DND-41 (cell line): Measurements from ENCODE around the gene UPK1B.

ENCODE experiments used
- ATAC-seq: fragments of 200-7000 bp; cut with Tn5 transposase; 3 replicates; pipeline ENCODE4 v1.9.1; 2021; ENCODE audit warnings: low read depth; ENCODE audit not compliant: insufficient read depth
- DNase-seq: peaks from one replicate; pipeline ENCODE4 v3.0.0-alpha.2; 2020
- H2AFZ ChIP-seq: 2 replicates; pipeline ENCODE4 v1.6.0; 2012; ENCODE audit warnings: low read depth, low read length
- H3K27ac ChIP-seq: 2 replicates; pipeline ENCODE4 v1.5.1; 2012; ENCODE audit warnings: low read length, inconsistent platforms
- H3K27me3 ChIP-seq: fragments of 200-600 bp; sonication (generic); 2 replicates; pipeline ENCODE4 v1.6.0; 2012; ENCODE audit warnings: low read length, mild to moderate bottlenecking, inconsistent platforms; ENCODE audit not compliant: insufficient read depth, poor library complexity
- H3K36me3 ChIP-seq: 2 replicates; pipeline ENCODE4 v1.5.1; 2012; ENCODE audit warnings: low read length, inconsistent platforms; ENCODE audit not compliant: insufficient read depth
- H3K4me1 ChIP-seq: 2 replicates; pipeline ENCODE4 v1.5.1; 2012; ENCODE audit warnings: mild to moderate bottlenecking, low read length; ENCODE audit not compliant: insufficient read depth
- H3K4me2 ChIP-seq: 2 replicates; pipeline ENCODE4 v1.6.0; 2012; ENCODE audit warnings: mild to moderate bottlenecking, moderate library complexity, low read length, inconsistent platforms; ENCODE audit not compliant: insufficient read depth
- H3K4me3 ChIP-seq, 2 experiments: fragments of 200-600 bp in 1 of 2; shearing (Covaris generic) in 1 of 2; 2 replicates each; pipeline ENCODE4 v1.5.1; 2012 to 2016; ENCODE audit warnings: inconsistent platforms in 2 of 2, low read length in 2 of 2, mild to moderate bottlenecking in 2 of 2, low read depth in 1 of 2, moderate library complexity in 1 of 2
- H3K79me2 ChIP-seq: 2 replicates; pipeline ENCODE4 v1.6.0; 2012; ENCODE audit warnings: low read length, inconsistent platforms; ENCODE audit not compliant: insufficient read depth
- H3K9ac ChIP-seq: 2 replicates; pipeline ENCODE4 v1.6.0; 2012; ENCODE audit warnings: low read depth, mild to moderate bottlenecking, inconsistent platforms, low read length, moderate library complexity
- H3K9me3 ChIP-seq: 2 replicates; pipeline ENCODE4 v1.5.1; 2012; ENCODE audit warnings: low read length, moderate library complexity, mild to moderate bottlenecking, inconsistent platforms; ENCODE audit not compliant: insufficient read depth, severe bottlenecking
- H4K20me1 ChIP-seq: 2 replicates; pipeline ENCODE4 v1.6.0; 2012; ENCODE audit warnings: low read length; ENCODE audit not compliant: insufficient read depth
- CTCF ChIP-seq: IDR thresholded peaks from 2 replicates; pipeline ENCODE4 v1.5.1; 2012; ENCODE audit warnings: borderline replicate concordance, low read length, moderate library complexity, mild to moderate bottlenecking; ENCODE audit not compliant: poor library complexity, severe bottlenecking; ENCODE audit errors: extremely low read depth
- EZH2 ChIP-seq: IDR thresholded peaks from 3 replicates; pipeline ENCODE4 v1.6.1; 2012; ENCODE audit warnings: borderline replicate concordance, low read depth, mild to moderate bottlenecking, moderate library complexity, low read length, inconsistent platforms; ENCODE audit not compliant: severe bottlenecking

Gene UPK1B

GRCh38 chr3:119191800-119192199, 18.4 kb downstream of the UPK1B start:
- Histone ChIP-seq H3K79me2 (no peaks in the 10 kb centered on the region), H3K4me2 (no peak overlapping the region), H3K27me3 (peaks cover 4% of the 10 kb centered on the region), H3K4me1 (no peaks in the 10 kb centered on the region), H4K20me1 (no peaks in the 10 kb centered on the region), H3K4me3 (no peak overlapping the region), H3K9ac (no peak overlapping the region), H3K9me3 (no peaks in the 10 kb centered on the region), H3K27ac (no peak overlapping the region), H2AFZ (no peak overlapping the region), H3K36me3 (no peaks in the 10 kb centered on the region)
- TF ChIP-seq CTCF (no peak), EZH2 (no peak)
- no peak for DNase-seq
- no peak for ATAC-seq

GRCh38 chr3:119194237-119195150, 21.1 kb downstream of the UPK1B start:
- H2AFZ ChIP-seq = no peak overlapping the region

GRCh38 chr3:119195151-119195476, 21.7 kb downstream of the UPK1B start:
- H3K4me3 ChIP-seq = no peak overlapping the region
- no peaks in the 10 kb centered on the region for H3K79me2 ChIP-seq
- ATAC-seq (no peak), DNase-seq (no peak)
- H3K9me3 ChIP-seq = no peaks in the 10 kb centered on the region
- TF ChIP-seq CTCF (no peak), EZH2 (no peak)
- no peak overlapping the region for H3K27ac ChIP-seq
- no peak overlapping the region for H3K4me2 ChIP-seq
- H3K9ac ChIP-seq = no peak overlapping the region
- no peaks in the 10 kb centered on the region for H3K4me1 ChIP-seq
- peaks cover 4% of the 10 kb centered on the region for H3K27me3 ChIP-seq
- no peak overlapping the region for H2AFZ ChIP-seq
- no peaks in the 10 kb centered on the region for H4K20me1 ChIP-seq
- no peaks in the 10 kb centered on the region for H3K36me3 ChIP-seq

More at GRCh38 chr3:119194237-119195150, 21.1 kb downstream of the UPK1B start:
- Histone ChIP-seq H3K9ac (no peak overlapping the region), H3K4me3 (no peak overlapping the region), H3K9me3 (no peaks in the 10 kb centered on the region), H3K4me1 (no peaks in the 10 kb centered on the region), H4K20me1 (no peaks in the 10 kb centered on the region), H3K27ac (no peak overlapping the region), H3K27me3 (peaks cover 4% of the 10 kb centered on the region), H3K79me2 (no peaks in the 10 kb centered on the region), H3K4me2 (no peak overlapping the region), H3K36me3 (no peaks in the 10 kb centered on the region)
- no peak for ATAC-seq
- TF ChIP-seq EZH2 (no peak), CTCF (no peak)
- DNase-seq = no peak
